ENCODE measurements around the gene CDH9. TPM values are rescaled to one million over a fixed set of nuclear protein-coding genes. Genes with fewer than 3 reads are reported as not detected.
"Not testable (repeated sequence)": the region's sequence is repeated elsewhere in the genome, so short reads cannot be mapped to it uniquely, and the experiment has no call there.

Gene CDH9
- total RNA-seq, 1 experiment from 2014 or later: not detected

GRCh38 chr5:26945901-26946300, 92.5 kb downstream of the CDH9 start:
- DNase-seq (ENCODE audit: low read depth): no peak

GRCh38 chr5:26942481-26942880, 95.9 kb downstream of the CDH9 start:
- DNase-seq (ENCODE audit: low read depth): no peak

- no peak for DNase-seq (ENCODE audit: low read depth)
Observed at GRCh38 chr5:26940994-26941393, 97.4 kb downstream of the CDH9 start.

GRCh38 chr5:26932238-26932637, 106.1 kb downstream of the CDH9 start:
- no peak for DNase-seq (ENCODE audit: low read depth)

GRCh38 chr5:26921439-26921838, 116.9 kb downstream of the CDH9 start:
- DNase-seq (ENCODE audit: low read depth): no peak

- no peak for DNase-seq (ENCODE audit: low read depth)
Observed at GRCh38 chr5:26903469-26903868, 134.9 kb downstream of the CDH9 start.

GRCh38 chr5:26894719-26895263, 143.6 kb downstream of the CDH9 start:
- DNase-seq (ENCODE audit: low read depth): no peak

- DNase-seq (ENCODE audit: low read depth): no peak
Observed at GRCh38 chr5:26893078-26893477, 145.3 kb downstream of the CDH9 start.

- DNase-seq (ENCODE audit: low read depth): no peak
Observed at GRCh38 chr5:26889815-26890214, 148.6 kb downstream of the CDH9 start.

- no peak for DNase-seq (ENCODE audit: low read depth)
Observed at GRCh38 chr5:26884481-26884880, 153.9 kb downstream of the CDH9 start.

- no peak for DNase-seq (ENCODE audit: low read depth)
Observed at GRCh38 chr5:26883375-26883774, 155.0 kb downstream of the CDH9 start.

GRCh38 chr5:26881901-26882300, 156.5 kb downstream of the CDH9 start:
- no peak for DNase-seq (ENCODE audit: low read depth)

GRCh38 chr5:26877154-26877553, 161.2 kb downstream of the CDH9 start:
- no peak for DNase-seq (ENCODE audit: low read depth)

GRCh38 chr5:26872337-26872736, 166.0 kb downstream of the CDH9 start:
- no peak for DNase-seq (ENCODE audit: low read depth)

GRCh38 chr5:26869781-26870180, 168.6 kb downstream of the CDH9 start:
- DNase-seq (ENCODE audit: low read depth): no peak

GRCh38 chr5:26868504-26868903, 169.9 kb downstream of the CDH9 start:
- DNase-seq (ENCODE audit: low read depth): no peak

GRCh38 chr5:26864061-26864460, 174.3 kb downstream of the CDH9 start:
- DNase-seq (ENCODE audit: low read depth): no peak

GRCh38 chr5:26856238-26856637, 182.1 kb downstream of the CDH9 start:
- DNase-seq (ENCODE audit: low read depth): no peak

- DNase-seq (ENCODE audit: low read depth): not testable (repeated sequence)
Observed at GRCh38 chr5:26852450-26852849, 185.9 kb downstream of the CDH9 start.

- DNase-seq (ENCODE audit: low read depth): peak; percentile 27
Observed at GRCh38 chr5:26847041-26847736, 191.2 kb downstream of the CDH9 start.

GRCh38 chr5:26843677-26844076, 194.7 kb downstream of the CDH9 start:
- no peak for DNase-seq (ENCODE audit: low read depth)

- peak; percentile 23 for DNase-seq (ENCODE audit: low read depth)
Observed at GRCh38 chr5:26833596-26833995, 204.8 kb downstream of the CDH9 start.
